GM12873 (cell line): Measurements from ENCODE around the gene DOK4.

ENCODE experiments used
- CTCF ChIP-seq: IDR thresholded peaks from 2 replicates; pipeline ENCODE4 v1.5.1; 2012; ENCODE audit warnings: low read depth, mild to moderate bottlenecking, moderate library complexity, low read length, control low read depth; ENCODE audit not compliant: insufficient read depth; ENCODE audit errors: missing control alignments

The DOK4 gene

DNA sequence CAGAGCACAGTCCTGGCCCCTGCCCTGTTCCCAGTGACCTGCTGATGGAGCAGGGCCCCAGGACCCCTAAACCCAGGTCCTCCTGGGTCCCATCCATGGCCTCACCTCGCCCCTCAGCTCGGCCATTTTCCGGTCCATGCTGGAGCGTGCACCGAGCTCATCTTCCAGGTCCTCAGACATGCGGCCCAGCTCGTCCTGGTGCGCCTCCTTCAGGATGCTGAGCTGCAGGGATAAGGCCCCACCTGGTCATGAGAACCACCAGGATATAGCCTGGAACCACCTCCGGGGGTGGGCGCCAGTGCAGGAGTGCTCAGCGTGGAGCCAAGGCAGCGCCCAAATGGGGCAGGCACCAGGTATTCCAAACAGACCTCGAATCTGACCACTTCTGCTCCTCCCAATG lies 32.2 kb upstream of the DOK4 start:
- TF ChIP-seq CTCF: no peak

DNA sequence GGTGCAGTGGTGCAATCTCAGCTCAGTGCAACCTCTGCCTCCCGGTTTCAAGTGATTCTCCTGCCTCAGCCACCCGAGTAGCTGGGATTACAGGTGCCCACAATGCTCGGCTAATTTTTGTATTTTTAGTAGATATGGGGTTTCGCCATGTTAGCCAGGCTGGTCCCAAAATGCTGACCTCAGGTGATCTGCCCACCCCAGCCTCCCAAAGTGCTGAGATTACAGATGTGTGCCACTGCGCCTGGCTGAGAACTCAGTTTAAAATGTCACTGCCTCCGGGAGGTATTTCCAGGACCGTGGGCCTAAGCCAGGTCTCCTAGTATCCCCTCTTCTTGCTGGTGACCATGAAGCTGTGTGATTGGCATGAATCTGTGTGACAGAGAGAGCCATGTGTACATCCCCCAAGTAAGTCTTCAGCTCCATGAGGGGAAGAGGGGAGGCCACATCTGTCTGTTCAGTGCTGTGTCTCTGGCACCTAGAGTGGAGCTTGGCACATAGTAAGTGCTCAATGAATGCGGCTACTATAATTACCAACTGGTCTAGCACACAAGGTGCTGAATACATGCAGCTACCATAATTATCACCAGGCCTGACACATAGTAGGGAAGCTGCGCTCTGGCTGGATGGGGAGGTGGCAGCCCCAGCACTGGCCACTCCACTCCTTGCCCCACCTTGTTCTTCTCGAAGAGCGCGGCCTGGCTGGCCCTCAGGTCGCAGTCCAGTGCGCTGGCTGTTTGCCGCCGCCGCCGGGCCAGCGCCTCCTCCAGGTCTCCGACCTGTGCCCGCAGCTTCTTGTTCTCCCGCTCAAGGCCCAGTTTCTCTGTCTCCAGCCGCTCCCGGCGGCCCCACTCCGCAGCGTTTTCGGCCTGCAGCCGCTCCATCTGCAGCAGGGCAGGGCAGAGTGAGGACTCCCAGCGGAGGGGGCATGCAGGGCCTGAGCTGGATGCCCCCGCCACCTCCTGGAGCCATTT lies 31.4 kb upstream of the DOK4 start:
- no peak for TF ChIP-seq CTCF

- no peak for TF ChIP-seq CTCF
Measured at GRCh38 chr16:57516773-57517172, 30.5 kb upstream of the DOK4 start.

DNA sequence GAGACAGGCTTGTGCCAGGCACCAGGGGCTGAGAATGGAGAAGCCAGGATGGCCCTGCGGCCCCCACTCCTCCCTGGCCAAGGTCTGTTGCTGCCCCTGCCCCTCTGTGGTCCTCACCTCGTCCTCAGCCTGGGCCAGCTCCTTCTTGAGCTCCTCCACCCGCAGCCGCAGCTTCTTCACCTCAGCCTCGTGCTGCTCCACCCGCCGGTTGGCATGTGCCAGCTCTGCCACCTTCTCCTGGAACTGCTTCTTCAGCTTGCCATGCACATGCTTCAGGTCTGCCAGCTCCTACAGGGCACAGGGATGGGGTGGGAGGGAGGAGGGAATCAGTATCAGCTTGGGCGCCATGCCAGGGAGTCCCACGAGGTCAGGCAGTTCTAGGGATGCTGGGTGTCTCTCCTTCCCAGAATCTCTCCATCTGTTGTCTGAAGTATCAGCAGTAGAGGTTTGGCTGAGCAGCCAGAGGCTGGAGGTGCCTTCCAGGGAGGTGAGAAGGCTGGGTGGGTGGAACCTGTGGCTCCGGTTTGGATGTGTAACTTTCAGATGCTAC lies 30.0 kb upstream of the DOK4 start:
- TF ChIP-seq CTCF: no peak

- no peak for TF ChIP-seq CTCF
Measured at GRCh38 chr16:57514791-57515600, 28.7 kb upstream of the DOK4 start.

DNA sequence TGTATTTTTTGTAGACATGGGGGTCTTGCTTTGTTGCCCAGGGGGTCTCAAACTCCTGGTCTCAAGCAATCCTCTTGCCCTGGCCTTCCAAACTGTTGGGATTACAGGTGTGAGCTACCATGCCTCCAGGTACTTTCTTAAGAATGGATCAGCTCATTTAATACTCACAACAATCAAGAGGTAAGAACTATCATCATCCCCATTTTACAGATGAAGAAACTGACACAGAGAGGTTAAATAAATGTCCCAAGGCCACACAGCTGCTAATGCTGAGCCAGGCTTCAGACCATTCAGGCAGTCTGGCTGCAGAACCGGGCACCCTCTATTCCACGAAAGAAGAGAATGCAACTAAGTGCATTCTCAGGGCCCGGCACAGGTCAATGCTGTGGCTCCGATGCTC lies 28.1 kb upstream of the DOK4 start:
- no peak for TF ChIP-seq CTCF

- no peak for TF ChIP-seq CTCF
Measured at GRCh38 chr16:57513371-57514102, 27.2 kb upstream of the DOK4 start.
